Glutamatergic neuron (in vitro differentiated cells): ENCODE results near the gene TTC16. TPM values are rescaled to one million over a fixed set of nuclear protein-coding genes. Genes with fewer than 3 reads are reported as not detected.

Experiments used
- DNase-seq: peaks from one replicate; pipeline ENCODE4 v3.0.0; 2022
- H3K27ac Mint-ChIP-seq: one replicate; pipeline ENCODE4 v1.8.0; 2020; ENCODE audit warnings: mild to moderate bottlenecking, mixed read lengths, inconsistent platforms; ENCODE audit not compliant: unreplicated experiment
- H3K27me3 Mint-ChIP-seq: one replicate; pipeline ENCODE4 v1.8.0; 2020; ENCODE audit warnings: mild to moderate bottlenecking, moderate library complexity, mixed read lengths, inconsistent platforms; ENCODE audit not compliant: unreplicated experiment
- H3K36me3 Mint-ChIP-seq: one replicate; pipeline ENCODE4 v1.8.0; 2020; ENCODE audit warnings: mild to moderate bottlenecking, mixed read lengths, inconsistent platforms; ENCODE audit not compliant: unreplicated experiment
- H3K4me1 Mint-ChIP-seq: one replicate; pipeline ENCODE4 v1.8.0; 2020; ENCODE audit warnings: mild to moderate bottlenecking, low read depth, mixed read lengths, inconsistent platforms; ENCODE audit not compliant: unreplicated experiment
- H3K4me3 Mint-ChIP-seq: one replicate; pipeline ENCODE4 v1.8.0; 2020; ENCODE audit warnings: mild to moderate bottlenecking, mixed read lengths, inconsistent platforms; ENCODE audit not compliant: unreplicated experiment
- H3K9me3 Mint-ChIP-seq: one replicate; pipeline ENCODE4 v1.8.0; 2020; ENCODE audit warnings: mild to moderate bottlenecking, moderate library complexity, mixed read lengths, inconsistent platforms; ENCODE audit not compliant: unreplicated experiment
- total RNA-seq: library from RNA; stranded (reverse); fragmentation: NEBNext Ultra II Directional; extraction: Animal tissue kit (Norgen Biotek cat#: 25700); gene quantifications from one replicate; pipeline ENCODE4 v1.2.1, GENCODE V29; 2021; ENCODE audit not compliant: unreplicated experiment
- TF ChIP-seq, protein P1 (sequence below): fragments of 200-600 bp; sonication (generic); IDR thresholded peaks from one replicate; pipeline ENCODE4 v1.5.0; 2021; ENCODE audit not compliant: partially characterized antibody, unreplicated experiment

The TTC16 gene
- total RNA-seq, 1 donor from 2014 or later = not detected

DNA sequence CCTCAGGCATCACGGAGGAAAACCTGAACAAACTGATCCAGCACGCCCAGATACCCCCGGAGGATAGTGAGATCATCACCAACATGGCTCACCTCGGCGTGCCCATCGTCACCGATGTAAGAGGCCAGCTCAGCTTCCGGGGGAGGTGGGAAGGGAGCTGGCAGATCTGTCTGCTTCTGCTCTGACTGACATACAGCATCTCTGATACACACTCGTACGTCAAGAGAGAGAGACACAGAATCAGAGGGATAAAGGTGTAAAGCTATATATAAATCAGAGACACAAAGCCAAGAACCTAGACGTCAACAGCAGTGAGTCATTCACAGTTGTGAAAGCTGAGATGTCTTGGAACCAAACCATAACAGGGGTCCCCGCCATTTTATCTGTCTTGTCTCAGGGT is 39.2 kb upstream of the TTC16 start:
- Mint-ChIP-seq H3K27me3 (peaks cover 4% of the 10 kb centered on the region), H3K4me3 (no peak overlapping the region), H3K27ac (no peak overlapping the region), H3K36me3 (no peaks in the 10 kb centered on the region), H3K9me3 (peaks cover 4% of the 10 kb centered on the region), H3K4me1 (peaks cover 2% of the 10 kb centered on the region)
- TF ChIP-seq, protein P1, sequence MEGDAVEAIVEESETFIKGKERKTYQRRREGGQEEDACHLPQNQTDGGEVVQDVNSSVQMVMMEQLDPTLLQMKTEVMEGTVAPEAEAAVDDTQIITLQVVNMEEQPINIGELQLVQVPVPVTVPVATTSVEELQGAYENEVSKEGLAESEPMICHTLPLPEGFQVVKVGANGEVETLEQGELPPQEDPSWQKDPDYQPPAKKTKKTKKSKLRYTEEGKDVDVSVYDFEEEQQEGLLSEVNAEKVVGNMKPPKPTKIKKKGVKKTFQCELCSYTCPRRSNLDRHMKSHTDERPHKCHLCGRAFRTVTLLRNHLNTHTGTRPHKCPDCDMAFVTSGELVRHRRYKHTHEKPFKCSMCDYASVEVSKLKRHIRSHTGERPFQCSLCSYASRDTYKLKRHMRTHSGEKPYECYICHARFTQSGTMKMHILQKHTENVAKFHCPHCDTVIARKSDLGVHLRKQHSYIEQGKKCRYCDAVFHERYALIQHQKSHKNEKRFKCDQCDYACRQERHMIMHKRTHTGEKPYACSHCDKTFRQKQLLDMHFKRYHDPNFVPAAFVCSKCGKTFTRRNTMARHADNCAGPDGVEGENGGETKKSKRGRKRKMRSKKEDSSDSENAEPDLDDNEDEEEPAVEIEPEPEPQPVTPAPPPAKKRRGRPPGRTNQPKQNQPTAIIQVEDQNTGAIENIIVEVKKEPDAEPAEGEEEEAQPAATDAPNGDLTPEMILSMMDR = no peak
- no peak for DNase-seq

DNA sequence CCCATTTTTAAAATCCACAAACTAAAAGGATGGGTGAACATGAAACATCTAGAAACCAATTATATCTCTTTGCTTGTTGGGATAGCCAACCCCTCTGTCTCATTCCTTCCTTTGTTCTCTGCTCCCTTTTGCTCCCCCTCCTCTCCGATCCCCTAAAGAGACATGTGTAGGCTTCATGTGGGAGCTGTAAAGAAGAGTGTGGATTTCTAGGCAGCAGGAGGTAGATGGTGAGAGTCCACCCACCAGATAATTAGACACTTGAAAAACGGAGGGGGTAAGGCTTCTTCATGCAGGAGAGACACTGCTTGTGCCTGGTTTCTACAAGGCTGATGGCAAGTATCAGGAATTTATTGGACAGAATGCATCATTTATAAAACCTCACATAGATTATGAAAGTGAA is 36.4 kb upstream of the TTC16 start:
- Mint-ChIP-seq H3K27ac (no peak overlapping the region), H3K27me3 (peaks cover 4% of the 10 kb centered on the region), H3K9me3 (peaks cover 6% of the 10 kb centered on the region), H3K4me1 (peaks cover 2% of the 10 kb centered on the region), H3K4me3 (no peak overlapping the region), H3K36me3 (no peaks in the 10 kb centered on the region)
- no peak for DNase-seq
- TF ChIP-seq, protein P1 = no peak

DNA sequence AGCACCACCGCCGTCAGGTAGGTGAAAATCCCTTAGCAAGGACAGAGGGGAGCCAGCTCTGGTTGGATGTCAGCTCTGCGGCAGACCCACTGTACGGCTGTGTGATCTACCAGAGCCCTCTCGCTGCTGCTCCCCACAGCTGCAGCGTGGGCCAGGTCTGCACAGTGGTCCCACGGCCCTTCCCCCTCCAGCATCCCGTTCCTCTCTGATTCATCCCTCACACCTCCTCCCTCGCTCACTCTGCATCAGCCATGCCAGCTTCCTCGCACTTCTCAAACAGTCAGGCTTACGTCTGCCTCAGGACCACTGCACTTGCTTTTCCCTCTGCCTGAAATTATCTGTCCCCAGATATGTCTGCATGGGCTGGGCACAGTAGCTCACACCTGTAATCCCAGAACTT is 35.7 kb upstream of the TTC16 start:
- Mint-ChIP-seq H3K36me3 (no peaks in the 10 kb centered on the region), H3K9me3 (peaks cover 6% of the 10 kb centered on the region), H3K27ac (peak overlapping the region; percentile 62), H3K27me3 (peaks cover 4% of the 10 kb centered on the region), H3K4me3 (no peak overlapping the region), H3K4me1 (peaks cover 2% of the 10 kb centered on the region)
- TF ChIP-seq, protein P1 = no peak
- DNase-seq = no peak

DNA sequence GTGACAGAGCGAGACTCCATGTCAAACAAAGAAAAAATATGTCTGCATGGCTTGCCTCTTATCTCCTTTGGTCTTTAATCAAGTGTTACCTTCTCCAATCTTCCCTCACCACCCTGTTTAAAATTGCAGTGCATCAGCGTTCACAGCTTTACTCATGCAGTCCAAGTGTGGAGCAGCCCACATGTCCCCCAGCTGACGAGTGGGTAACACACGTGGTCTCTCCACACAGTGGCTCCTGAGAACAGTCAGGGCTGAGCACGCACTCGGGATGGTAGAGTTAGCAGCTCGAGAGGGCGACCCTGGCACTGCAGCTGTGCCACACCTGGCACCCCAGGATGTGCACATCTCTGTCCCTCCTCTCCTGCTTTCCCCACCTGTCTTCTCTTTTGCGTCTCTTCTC is 35.0 kb upstream of the TTC16 start:
- Mint-ChIP-seq H3K27ac (no peak overlapping the region), H3K4me1 (peaks cover 2% of the 10 kb centered on the region), H3K27me3 (peaks cover 5% of the 10 kb centered on the region), H3K4me3 (no peak overlapping the region), H3K36me3 (no peaks in the 10 kb centered on the region), H3K9me3 (peaks cover 6% of the 10 kb centered on the region)
- TF ChIP-seq, protein P1 = no peak
- DNase-seq = no peak

DNA sequence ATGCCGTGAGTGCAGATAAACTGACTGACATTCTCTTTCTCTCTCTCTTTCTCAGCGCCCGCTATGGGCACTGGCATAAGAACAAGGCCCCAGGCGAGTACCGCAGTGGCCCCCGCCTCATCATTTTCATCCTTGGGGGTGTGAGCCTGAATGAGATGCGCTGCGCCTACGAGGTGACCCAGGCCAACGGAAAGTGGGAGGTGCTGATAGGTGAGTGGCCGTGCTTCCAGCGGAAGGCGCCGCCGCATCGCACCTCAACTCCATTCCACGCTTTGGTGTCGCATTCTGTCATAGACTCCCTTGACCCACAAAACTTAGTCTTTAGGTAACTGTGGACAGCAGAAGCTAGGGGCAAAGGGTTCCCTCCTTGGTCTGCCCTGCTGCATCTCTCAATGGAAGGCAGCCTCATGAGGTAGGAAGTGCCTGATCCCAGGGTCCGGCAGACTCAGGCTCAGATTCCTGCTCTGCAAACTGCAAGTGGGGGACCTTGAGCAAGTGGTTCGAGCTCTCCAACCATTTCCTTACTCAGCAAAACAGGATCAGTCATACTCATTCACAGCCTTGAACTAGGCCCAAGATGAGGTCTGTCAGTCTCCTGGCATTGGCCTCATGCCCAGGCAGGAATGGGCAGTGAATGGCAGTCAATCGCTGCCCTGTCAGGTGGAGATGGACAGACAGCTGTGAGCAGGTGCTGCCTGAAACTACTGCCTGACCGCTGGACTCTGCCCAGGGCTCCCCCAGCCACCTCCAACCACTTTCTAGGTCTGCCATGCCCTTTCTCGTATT is 33.3 kb upstream of the TTC16 start:
- Mint-ChIP-seq H3K4me3 (no peak overlapping the region), H3K36me3 (peaks cover 2% of the 10 kb centered on the region), H3K27ac (no peak overlapping the region), H3K4me1 (peaks cover 2% of the 10 kb centered on the region), H3K27me3 (peaks cover 2% of the 10 kb centered on the region), H3K9me3 (peaks cover 6% of the 10 kb centered on the region)
- no peak for DNase-seq
- TF ChIP-seq, protein P1 = no peak
